Liver (tissue), 3 donors: ENCODE measurements around the gene CYP11A1.

Experiments
- EGR1 ChIP-seq, 2 donors: IDR thresholded peaks; 2 replicates each; pipeline ENCODE4 v1.6.1; 2016 to 2018; ENCODE audit warnings: antibody characterized with exemption in 2 of 2, low read depth in 2 of 2
- GABPA ChIP-seq, 2 donors: IDR thresholded peaks in 1 of 2; conservative IDR thresholded peaks in 1 of 2; 2 replicates each; pipeline ENCODE4 v1.6.1; 2016; ENCODE audit warnings: antibody characterized with exemption in 2 of 2, mild to moderate bottlenecking in 1 of 2, moderate library complexity in 1 of 2
- RAD21 ChIP-seq, 2 donors: IDR thresholded peaks; 2 replicates each; pipeline ENCODE4 v1.6.1; 2016; ENCODE audit warnings: antibody characterized with exemption in 2 of 2, mild to moderate bottlenecking in 2 of 2
- RXRA ChIP-seq, 2 donors: IDR thresholded peaks; 2 replicates each; pipeline ENCODE4 v1.6.1; 2017 to 2018; ENCODE audit warnings: antibody characterized with exemption in 2 of 2, mild to moderate bottlenecking in 1 of 2
- SP1 ChIP-seq: IDR thresholded peaks from 2 replicates; pipeline ENCODE4 v1.6.1; 2018; ENCODE audit warnings: antibody characterized with exemption, mild to moderate bottlenecking
- TAF1 ChIP-seq: conservative IDR thresholded peaks from 2 replicates; pipeline ENCODE4 v1.6.1; 2016; ENCODE audit warnings: antibody characterized with exemption, mild to moderate bottlenecking
- YY1 ChIP-seq: IDR thresholded peaks from 2 replicates; pipeline ENCODE4 v1.6.1; 2016; ENCODE audit warnings: antibody characterized with exemption, mild to moderate bottlenecking
- TF ChIP-seq, protein P1 (sequence below): fragments of 150-350 bp; IDR thresholded peaks from 2 replicates; pipeline ENCODE4 v1.5.1; 2017; ENCODE audit warnings: improper control_type of control experiment, low read depth, low read length; ENCODE audit not compliant: missing input control
- TF ChIP-seq, protein P2 (sequence below): IDR thresholded peaks from 2 replicates; pipeline ENCODE4 v1.6.1; 2016; ENCODE audit warnings: antibody characterized with exemption
- TF ChIP-seq, protein P3 (sequence below): IDR thresholded peaks from 2 replicates; pipeline ENCODE4 v1.6.1; 2016; ENCODE audit warnings: antibody characterized with exemption
- TF ChIP-seq, protein P4 (sequence below): IDR thresholded peaks from 2 replicates; pipeline ENCODE4 v1.6.1; 2016; ENCODE audit warnings: antibody characterized with exemption
- TF ChIP-seq, protein P5 (sequence below): IDR thresholded peaks from 2 replicates; pipeline ENCODE4 v1.6.1; 2016; ENCODE audit warnings: antibody characterized with exemption, mild to moderate bottlenecking
- donor health status: healthy.
- donor health status: healthy.

DNA sequence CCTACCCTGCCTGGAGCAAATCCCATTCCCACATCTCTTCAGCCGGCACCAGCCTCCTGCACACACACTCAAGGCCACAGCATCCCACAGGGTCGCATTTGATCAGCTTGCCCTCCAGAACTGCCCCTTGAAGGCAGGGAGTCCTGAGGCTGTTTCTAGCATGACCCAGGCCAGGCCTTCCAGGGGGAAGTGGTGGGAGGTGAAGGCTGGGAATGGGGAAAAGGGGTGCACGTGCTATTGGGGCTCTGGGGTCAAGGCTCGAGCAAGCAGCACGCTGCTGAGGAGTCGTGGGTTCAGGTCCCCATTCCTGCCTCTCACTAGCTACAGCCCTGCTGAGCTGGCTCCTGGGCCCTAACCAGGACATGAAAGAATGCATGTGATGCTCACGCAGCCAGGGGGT is 41.4 kb upstream of the CYP11A1 start:
- no peak for TF ChIP-seq RXRA (IDR thresholded peaks at IDR 0.05)
- TF ChIP-seq, protein P1, sequence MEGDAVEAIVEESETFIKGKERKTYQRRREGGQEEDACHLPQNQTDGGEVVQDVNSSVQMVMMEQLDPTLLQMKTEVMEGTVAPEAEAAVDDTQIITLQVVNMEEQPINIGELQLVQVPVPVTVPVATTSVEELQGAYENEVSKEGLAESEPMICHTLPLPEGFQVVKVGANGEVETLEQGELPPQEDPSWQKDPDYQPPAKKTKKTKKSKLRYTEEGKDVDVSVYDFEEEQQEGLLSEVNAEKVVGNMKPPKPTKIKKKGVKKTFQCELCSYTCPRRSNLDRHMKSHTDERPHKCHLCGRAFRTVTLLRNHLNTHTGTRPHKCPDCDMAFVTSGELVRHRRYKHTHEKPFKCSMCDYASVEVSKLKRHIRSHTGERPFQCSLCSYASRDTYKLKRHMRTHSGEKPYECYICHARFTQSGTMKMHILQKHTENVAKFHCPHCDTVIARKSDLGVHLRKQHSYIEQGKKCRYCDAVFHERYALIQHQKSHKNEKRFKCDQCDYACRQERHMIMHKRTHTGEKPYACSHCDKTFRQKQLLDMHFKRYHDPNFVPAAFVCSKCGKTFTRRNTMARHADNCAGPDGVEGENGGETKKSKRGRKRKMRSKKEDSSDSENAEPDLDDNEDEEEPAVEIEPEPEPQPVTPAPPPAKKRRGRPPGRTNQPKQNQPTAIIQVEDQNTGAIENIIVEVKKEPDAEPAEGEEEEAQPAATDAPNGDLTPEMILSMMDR, result no peak
- TF ChIP-seq, protein P2, sequence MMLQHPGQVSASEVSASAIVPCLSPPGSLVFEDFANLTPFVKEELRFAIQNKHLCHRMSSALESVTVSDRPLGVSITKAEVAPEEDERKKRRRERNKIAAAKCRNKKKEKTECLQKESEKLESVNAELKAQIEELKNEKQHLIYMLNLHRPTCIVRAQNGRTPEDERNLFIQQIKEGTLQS, result no peak
- TF ChIP-seq YY1, result no peak
- no peak for TF ChIP-seq SP1
- TF ChIP-seq, protein P3, sequence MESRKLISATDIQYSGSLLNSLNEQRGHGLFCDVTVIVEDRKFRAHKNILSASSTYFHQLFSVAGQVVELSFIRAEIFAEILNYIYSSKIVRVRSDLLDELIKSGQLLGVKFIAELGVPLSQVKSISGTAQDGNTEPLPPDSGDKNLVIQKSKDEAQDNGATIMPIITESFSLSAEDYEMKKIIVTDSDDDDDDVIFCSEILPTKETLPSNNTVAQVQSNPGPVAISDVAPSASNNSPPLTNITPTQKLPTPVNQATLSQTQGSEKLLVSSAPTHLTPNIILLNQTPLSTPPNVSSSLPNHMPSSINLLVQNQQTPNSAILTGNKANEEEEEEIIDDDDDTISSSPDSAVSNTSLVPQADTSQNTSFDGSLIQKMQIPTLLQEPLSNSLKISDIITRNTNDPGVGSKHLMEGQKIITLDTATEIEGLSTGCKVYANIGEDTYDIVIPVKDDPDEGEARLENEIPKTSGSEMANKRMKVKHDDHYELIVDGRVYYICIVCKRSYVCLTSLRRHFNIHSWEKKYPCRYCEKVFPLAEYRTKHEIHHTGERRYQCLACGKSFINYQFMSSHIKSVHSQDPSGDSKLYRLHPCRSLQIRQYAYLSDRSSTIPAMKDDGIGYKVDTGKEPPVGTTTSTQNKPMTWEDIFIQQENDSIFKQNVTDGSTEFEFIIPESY, result no peak
- TF ChIP-seq, protein P4, sequence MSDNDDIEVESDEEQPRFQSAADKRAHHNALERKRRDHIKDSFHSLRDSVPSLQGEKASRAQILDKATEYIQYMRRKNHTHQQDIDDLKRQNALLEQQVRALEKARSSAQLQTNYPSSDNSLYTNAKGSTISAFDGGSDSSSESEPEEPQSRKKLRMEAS, result no peak
- no peak for TF ChIP-seq TAF1
- TF ChIP-seq RAD21 (IDR thresholded peaks at IDR 0.05), result no peak
- TF ChIP-seq, protein P5, sequence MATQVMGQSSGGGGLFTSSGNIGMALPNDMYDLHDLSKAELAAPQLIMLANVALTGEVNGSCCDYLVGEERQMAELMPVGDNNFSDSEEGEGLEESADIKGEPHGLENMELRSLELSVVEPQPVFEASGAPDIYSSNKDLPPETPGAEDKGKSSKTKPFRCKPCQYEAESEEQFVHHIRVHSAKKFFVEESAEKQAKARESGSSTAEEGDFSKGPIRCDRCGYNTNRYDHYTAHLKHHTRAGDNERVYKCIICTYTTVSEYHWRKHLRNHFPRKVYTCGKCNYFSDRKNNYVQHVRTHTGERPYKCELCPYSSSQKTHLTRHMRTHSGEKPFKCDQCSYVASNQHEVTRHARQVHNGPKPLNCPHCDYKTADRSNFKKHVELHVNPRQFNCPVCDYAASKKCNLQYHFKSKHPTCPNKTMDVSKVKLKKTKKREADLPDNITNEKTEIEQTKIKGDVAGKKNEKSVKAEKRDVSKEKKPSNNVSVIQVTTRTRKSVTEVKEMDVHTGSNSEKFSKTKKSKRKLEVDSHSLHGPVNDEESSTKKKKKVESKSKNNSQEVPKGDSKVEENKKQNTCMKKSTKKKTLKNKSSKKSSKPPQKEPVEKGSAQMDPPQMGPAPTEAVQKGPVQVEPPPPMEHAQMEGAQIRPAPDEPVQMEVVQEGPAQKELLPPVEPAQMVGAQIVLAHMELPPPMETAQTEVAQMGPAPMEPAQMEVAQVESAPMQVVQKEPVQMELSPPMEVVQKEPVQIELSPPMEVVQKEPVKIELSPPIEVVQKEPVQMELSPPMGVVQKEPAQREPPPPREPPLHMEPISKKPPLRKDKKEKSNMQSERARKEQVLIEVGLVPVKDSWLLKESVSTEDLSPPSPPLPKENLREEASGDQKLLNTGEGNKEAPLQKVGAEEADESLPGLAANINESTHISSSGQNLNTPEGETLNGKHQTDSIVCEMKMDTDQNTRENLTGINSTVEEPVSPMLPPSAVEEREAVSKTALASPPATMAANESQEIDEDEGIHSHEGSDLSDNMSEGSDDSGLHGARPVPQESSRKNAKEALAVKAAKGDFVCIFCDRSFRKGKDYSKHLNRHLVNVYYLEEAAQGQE, result no peak
- TF ChIP-seq GABPA (IDR thresholded peaks at IDR 0.05 in 1 of 2, conservative IDR thresholded peaks at IDR 0.05 in 1 of 2), result no peak
- no peak for TF ChIP-seq EGR1 (IDR thresholded peaks at IDR 0.05; ENCODE audit: low read depth in 2 of 2)
